GM21526 (cell line): Measurements from ENCODE around the gene TTC24.

ENCODE experiments used
- ATAC-seq: cut with Tn5 transposase; IDR thresholded peaks from one replicate; pipeline ENCODE4 v1.9.1; 2021; ENCODE audit warnings: moderate library complexity; ENCODE audit not compliant: unreplicated experiment, low FRiP score

TTC24 gene

GRCh38 chr1:156553860-156554485 is 25.6 kb upstream of the TTC24 start:
- ATAC-seq = no peak

GRCh38 chr1:156554971-156555370 is 24.6 kb upstream of the TTC24 start:
- no peak for ATAC-seq

- ATAC-seq = no peak
Measured at GRCh38 chr1:156555715-156556114, 23.8 kb upstream of the TTC24 start.

GRCh38 chr1:156556354-156556753 is 23.2 kb upstream of the TTC24 start:
- no peak for ATAC-seq

GRCh38 chr1:156559086-156559796 is 20.3 kb upstream of the TTC24 start:
- ATAC-seq = no peak

- no peak for ATAC-seq
Measured at GRCh38 chr1:156559797-156560385, 19.6 kb upstream of the TTC24 start.

GRCh38 chr1:156560585-156561163 is 18.8 kb upstream of the TTC24 start:
- ATAC-seq = no peak

GRCh38 chr1:156565519-156565918 is 14.0 kb upstream of the TTC24 start:
- ATAC-seq = no peak

- ATAC-seq = no peak
Measured at GRCh38 chr1:156566436-156566835, 13.1 kb upstream of the TTC24 start.

GRCh38 chr1:156571261-156571852 is 8.2 kb upstream of the TTC24 start:
- ATAC-seq = no peak

- peak; percentile 66 for ATAC-seq
Measured at GRCh38 chr1:156571919-156572662, 7.4 kb upstream of the TTC24 start, which contains the start of gene IQGAP3. TSS of gene IQGAP3 (minus strand) at chr1:156572565. CDS start at chr1:156572529, 36 bp downstream.

GRCh38 chr1:156572663-156573018 is 6.9 kb upstream of the TTC24 start:
- ATAC-seq = no peak

- ATAC-seq = no peak
Measured at GRCh38 chr1:156574039-156574633, 5.4 kb upstream of the TTC24 start.

- ATAC-seq = no peak
Measured at GRCh38 chr1:156577550-156577949, 2.0 kb upstream of the TTC24 start.

GRCh38 chr1:156578055-156578454 is 1.5 kb upstream of the TTC24 start:
- no peak for ATAC-seq

GRCh38 chr1:156581661-156582387 is 2.3 kb downstream of the TTC24 start:
- ATAC-seq = no peak

GRCh38 chr1:156582388-156583017 is 3.0 kb downstream of the TTC24 start:
- ATAC-seq = no peak

- no peak for ATAC-seq
Measured at GRCh38 chr1:156583821-156584622, 4.5 kb downstream of the TTC24 start.
